Upper lobe of left lung (tissue), 6 donors: ENCODE data around the gene TMEM132E. TPM values are rescaled to one million over a fixed set of nuclear protein-coding genes. Genes with fewer than 3 reads are reported as not detected.

Experiments
- ATAC-seq, 2 donors: fragments of 200-7000 bp; cut with Tn5 transposase; one replicate each; pipeline ENCODE4 v1.9.1; 2022; ENCODE audit warnings: mild to moderate bottlenecking in 2 of 2, moderate library complexity in 2 of 2; ENCODE audit not compliant: low FRiP score in 2 of 2
- DNase-seq, 2 donors: peaks; one replicate each; pipeline ENCODE4 v3.0.0-alpha.2; 2019 to 2020
- H3K27ac ChIP-seq, 4 donors: fragments of 200-600 bp; sonication (generic); one replicate each; pipeline ENCODE4 v1.5.1; 2016 to 2019
- H3K27me3 ChIP-seq, 4 donors: fragments of 200-600 bp; sonication (generic); one replicate each; pipeline ENCODE4 v1.5.1; 2017 to 2019
- H3K36me3 ChIP-seq, 4 donors: fragments of 200-600 bp; sonication (generic); one replicate each; pipeline ENCODE4 v1.5.1; 2016 to 2019
- H3K4me1 ChIP-seq, 4 donors: fragments of 200-600 bp; sonication (generic); one replicate each; pipeline ENCODE4 v1.5.1; 2018 to 2019
- H3K4me3 ChIP-seq, 4 donors: fragments of 200-600 bp; sonication (generic); one replicate each; pipeline ENCODE4 v1.5.1; 2017 to 2019; ENCODE audit warnings: mild to moderate bottlenecking in 2 of 4, moderate library complexity in 1 of 4
- H3K9me3 ChIP-seq, 4 donors: fragments of 200-600 bp; sonication (generic); one replicate each; pipeline ENCODE4 v1.5.1; 2018 to 2019
- CTCF ChIP-seq, 6 experiments: fragments of 450-650 bp in 4 of 6; fragments of 200-600 bp in 2 of 6; sonication (generic) in 2 of 6; IDR thresholded peaks; one replicate each; pipeline ENCODE4 v1.5.1; 2016 to 2019; ENCODE audit warnings: antibody characterized with exemption in 6 of 6
- EP300 ChIP-seq, 4 donors: sonication (generic); formaldehyde crosslinking; IDR thresholded peaks; one replicate each; pipeline ENCODE4 v1.5.1; 2017; ENCODE audit warnings: antibody characterized with exemption in 4 of 4, control low read depth in 2 of 4
- POLR2A ChIP-seq, 4 donors: fragments of 450-650 bp; IDR thresholded peaks; one replicate each; pipeline ENCODE4 v1.5.1; 2016 to 2017; ENCODE audit warnings: antibody characterized with exemption in 4 of 4, mild to moderate bottlenecking in 2 of 4
- POLR2AphosphoS5 ChIP-seq, 2 donors: sonication (generic); formaldehyde crosslinking; IDR thresholded peaks; one replicate each; pipeline ENCODE4 v1.5.1; 2017; ENCODE audit warnings: antibody characterized with exemption in 2 of 2
- WGBS, 2 donors: methylation state at CpG; one replicate each; pipeline ENCODE4 v1.1.5; 2017 to 2018; 5-methylcytosine and 5-hydroxymethylcytosine counted together
- total RNA-seq, 6 donors: library from RNA; depleted of rRNA in 4 of 6; stranded (reverse); fragments of >200 nt in 4 of 6; gene quantifications; one replicate each; pipeline versions ENCODE4 v1.1.0 to v1.2.1, GENCODE V29; 2016 to 2021
- donor health status: DM: no; HTN: no; CAD: no; lungs with moderate emphysema.
- donor health status: DM: no; HTN: yes; CAD: no; lungs with severe emphysema.

The TMEM132E gene
- total RNA-seq, 6 donors from 2014 or later: 0.06 to 0.17 TPM; not detected in 4

- H3K27ac ChIP-seq: no peak overlapping the region
- H3K36me3 ChIP-seq: no peaks in the 10 kb centered on the region
- no peak overlapping the region for H3K4me3 ChIP-seq
- WGBS, 2 donors: 51 to 53% methylated on average over 4 of the region's 4 CpGs
- H3K27me3 ChIP-seq: no peaks in the 10 kb centered on the region
- no peaks in the 10 kb centered on the region for H3K9me3 ChIP-seq
- DNase-seq: no peak
- no peaks in the 10 kb centered on the region for H3K4me1 ChIP-seq
- no peak for ATAC-seq
- TF ChIP-seq EP300 (IDR thresholded peaks at IDR 0.05) (no peak), CTCF (IDR thresholded peaks at IDR 0.05) (no peak), POLR2AphosphoS5 (IDR thresholded peaks at IDR 0.05) (no peak), POLR2A (IDR thresholded peaks at IDR 0.05) (no peak)
Observed at GRCh38 chr17:34671191-34671590, 91.8 kb downstream of the TMEM132E start.

- no peak overlapping the region for H3K4me3 ChIP-seq
- no peaks in the 10 kb centered on the region for H3K4me1 ChIP-seq
- H3K27me3 ChIP-seq: no peaks in the 10 kb centered on the region
- no peaks in the 10 kb centered on the region for H3K36me3 ChIP-seq
- 53 to 70% methylated on average over 3 of the region's 3 CpGs for WGBS, 2 donors
- ATAC-seq (no peak), DNase-seq (no peak)
- no peaks in the 10 kb centered on the region for H3K9me3 ChIP-seq
- H3K27ac ChIP-seq: no peak overlapping the region
- no peak for TF ChIP-seq CTCF (IDR thresholded peaks at IDR 0.05)
- TF ChIP-seq POLR2A (IDR thresholded peaks at IDR 0.05): no peak
- no peak for TF ChIP-seq POLR2AphosphoS5 (IDR thresholded peaks at IDR 0.05)
- TF ChIP-seq EP300 (IDR thresholded peaks at IDR 0.05): no peak
Observed at GRCh38 chr17:34672176-34672785, 92.9 kb downstream of the TMEM132E start.

GRCh38 chr17:34673516-34673915, 94.1 kb downstream of the TMEM132E start:
- Histone ChIP-seq H3K36me3 (no peaks in the 10 kb centered on the region), H3K4me1 (no peaks in the 10 kb centered on the region), H3K9me3 (no peaks in the 10 kb centered on the region), H3K27ac (no peak overlapping the region), H3K27me3 (no peaks in the 10 kb centered on the region), H3K4me3 (no peak overlapping the region)
- no peak for TF ChIP-seq POLR2AphosphoS5 (IDR thresholded peaks at IDR 0.05)
- no peak for TF ChIP-seq EP300 (IDR thresholded peaks at IDR 0.05)
- TF ChIP-seq CTCF (IDR thresholded peaks at IDR 0.05): no peak
- no peak for TF ChIP-seq POLR2A (IDR thresholded peaks at IDR 0.05)
- no peak for ATAC-seq
- 88 to 91% methylated on average over 2 of the region's 2 CpGs for WGBS, 2 donors
- no peak for DNase-seq

- ATAC-seq: no peak
- no peaks in the 10 kb centered on the region for H3K4me1 ChIP-seq
- WGBS, 2 donors: 66 to 69% methylated on average over 7 of the region's 7 CpGs
- H3K36me3 ChIP-seq: no peaks in the 10 kb centered on the region
- no peak overlapping the region for H3K27ac ChIP-seq
- no peak overlapping the region for H3K4me3 ChIP-seq
- DNase-seq: no peak
- H3K9me3 ChIP-seq: no peaks in the 10 kb centered on the region
- no peaks in the 10 kb centered on the region for H3K27me3 ChIP-seq
- no peak for TF ChIP-seq POLR2AphosphoS5 (IDR thresholded peaks at IDR 0.05)
- no peak for TF ChIP-seq POLR2A (IDR thresholded peaks at IDR 0.05)
Observed at GRCh38 chr17:34673995-34674890, 94.9 kb downstream of the TMEM132E start.

GRCh38 chr17:34675143-34675542, 95.8 kb downstream of the TMEM132E start:
- ATAC-seq (no peak), DNase-seq (no peak)
- Histone ChIP-seq H3K27me3 (no peaks in the 10 kb centered on the region), H3K4me3 (no peak overlapping the region), H3K9me3 (no peaks in the 10 kb centered on the region), H3K4me1 (no peaks in the 10 kb centered on the region), H3K27ac (no peak overlapping the region), H3K36me3 (no peaks in the 10 kb centered on the region)
- no peak for TF ChIP-seq CTCF (IDR thresholded peaks at IDR 0.05)
- TF ChIP-seq EP300 (IDR thresholded peaks at IDR 0.05): no peak
- TF ChIP-seq POLR2A (IDR thresholded peaks at IDR 0.05): no peak
- TF ChIP-seq POLR2AphosphoS5 (IDR thresholded peaks at IDR 0.05): no peak
